Epithelial cell of proximal tubule (primary cell): ENCODE measurements around the gene TBL1X. TPM values are rescaled to one million over a fixed set of nuclear protein-coding genes. Genes with fewer than 3 reads are reported as not detected.

Experiments used
- DNase-seq: peaks from one replicate; pipeline ENCODE4 v3.0.0-alpha.2; 2011; ENCODE audit warnings: low read depth
- H3K4me3 ChIP-seq: 2 replicates; pipeline ENCODE4 v1.5.1; 2011; ENCODE audit warnings: low read depth, mild to moderate bottlenecking, low read length
- CTCF ChIP-seq: conservative IDR thresholded peaks from 2 replicates; pipeline ENCODE4 v1.5.1; 2012; ENCODE audit warnings: low read depth, mild to moderate bottlenecking, low read length
- total RNA-seq: library from RNA; depleted of rRNA; stranded (reverse); fragments of >200 nt; gene quantifications from 2 replicates; pipeline ENCODE4 v1.2.3, GENCODE V29; 2015

Gene TBL1X
- total RNA-seq, 1 donor from 2014 or later: 9.1 TPM

- no peak for DNase-seq
- no peak for TF ChIP-seq CTCF
- no peak overlapping the region for H3K4me3 ChIP-seq
Observed at GRCh38 chrX:9678215-9678965, 213.5 kb downstream of the TBL1X start.

- no peak for DNase-seq
- H3K4me3 ChIP-seq: peak overlapping the region; percentile 2
- TF ChIP-seq CTCF: no peak
Observed at GRCh38 chrX:9681011-9681410, 216.2 kb downstream of the TBL1X start.

GRCh38 chrX:9681422-9681821 is 216.6 kb downstream of the TBL1X start:
- TF ChIP-seq CTCF: no peak
- DNase-seq: peak; percentile 77
- H3K4me3 ChIP-seq: peak overlapping the region; percentile 2

GRCh38 chrX:9682456-9682855 is 217.6 kb downstream of the TBL1X start:
- TF ChIP-seq CTCF: no peak
- no peak for DNase-seq
- no peak overlapping the region for H3K4me3 ChIP-seq

- no peak overlapping the region for H3K4me3 ChIP-seq
- no peak for DNase-seq
- TF ChIP-seq CTCF: no peak
Observed at GRCh38 chrX:9682861-9683260, 218.0 kb downstream of the TBL1X start.

- DNase-seq: no peak
- no peak overlapping the region for H3K4me3 ChIP-seq
- TF ChIP-seq CTCF: no peak
Observed at GRCh38 chrX:9683350-9683749, 218.5 kb downstream of the TBL1X start.

- DNase-seq: no peak
- no peak overlapping the region for H3K4me3 ChIP-seq
- TF ChIP-seq CTCF: no peak
Observed at GRCh38 chrX:9687899-9688298, 223.0 kb downstream of the TBL1X start.
